B cell (primary cell): ENCODE data around the gene SYT3. TPM values are rescaled to one million over a fixed set of nuclear protein-coding genes. Genes with fewer than 3 reads are reported as not detected.

Experiments
- ATAC-seq: fragments of 200-7000 bp; cut with Tn5 transposase; one replicate; pipeline ENCODE4 v1.10.0; 2021; ENCODE audit warnings: low read depth, mild to moderate bottlenecking, moderate number of reproducible peaks, moderate library complexity
- CTCF ChIA-PET: fragments of 350-600 bp; sonication (Branson Sonifier 250); formaldehyde crosslinking; loops from one replicate; lab custom pipeline; 2021; ENCODE audit warnings: antibody characterized with exemption, inconsistent platforms; lab: Charles Lee
- POLR2A ChIA-PET: fragments of 350-600 bp; sonication (Branson Sonifier 250); formaldehyde crosslinking; loops from one replicate; lab custom pipeline; 2021; ENCODE audit warnings: antibody characterized with exemption; lab: Charles Lee
- DNase-seq: peaks from one replicate; pipeline ENCODE4 v3.0.0; 2013
- H2AFZ ChIP-seq: 2 replicates; pipeline ENCODE4 v1.6.1; 2012; ENCODE audit warnings: mild to moderate bottlenecking, low read depth, low read length; ENCODE audit not compliant: insufficient read depth, poor library complexity, severe bottlenecking
- H3K27ac ChIP-seq, 2 donors: 1 replicate in 1 of 2; 2 replicates in 1 of 2; pipeline ENCODE4 v1.5.1; 2012 to 2013; ENCODE audit warnings: low read length in 2 of 2, mild to moderate bottlenecking in 2 of 2, moderate library complexity in 1 of 2
- H3K27me3 ChIP-seq, 4 experiments: fragments of 200-600 bp in 1 of 4; sonication (generic) in 1 of 4; replicated peaks in 1 of 4; 1 replicate in 2 of 4; 2 replicates in 2 of 4; pipeline versions ENCODE4 v1.6.1 to v1.7.0; 2013 to 2016; ENCODE audit warnings: low read length in 3 of 4, mild to moderate bottlenecking in 2 of 4, mixed read lengths in 1 of 4, moderate library complexity in 1 of 4; ENCODE audit not compliant: insufficient read depth in 4 of 4, control insufficient read depth in 3 of 4; ENCODE audit errors: control extremely low read depth in 1 of 4
- H3K36me3 ChIP-seq, 2 experiments: replicated peaks in 1 of 2; 1 replicate in 1 of 2; 2 replicates in 1 of 2; pipeline versions ENCODE4 v1.6.1 to v1.7.1; 2013; ENCODE audit warnings: low read length in 1 of 2; ENCODE audit not compliant: insufficient read depth in 2 of 2, control insufficient read depth in 1 of 2; ENCODE audit errors: control extremely low read depth in 1 of 2, extremely low read depth in 1 of 2
- H3K4me1 ChIP-seq, 2 donors: fragments of 200-600 bp in 1 of 2; sonication (generic) in 1 of 2; 1 replicate in 1 of 2; 2 replicates in 1 of 2; pipeline versions ENCODE4 v1.5.1 to v1.6.1; 2013 to 2017; ENCODE audit warnings: low read length in 2 of 2; ENCODE audit not compliant: control insufficient read depth in 2 of 2, insufficient read depth in 2 of 2
- H3K4me2 ChIP-seq: replicated peaks from 2 replicates; pipeline ENCODE3; 2012; ENCODE audit warnings: mild to moderate bottlenecking, low read depth, low read length; ENCODE audit not compliant: poor library complexity, severe bottlenecking
- H3K4me3 ChIP-seq, 5 experiments: fragments of 200-600 bp in 1 of 5; sonication (generic) in 1 of 5; 1 replicate in 3 of 5; 2 replicates in 2 of 5; pipeline versions ENCODE4 v1.5.1 to v1.7.0; 2011 to 2016; ENCODE audit warnings: low read length in 4 of 5, mild to moderate bottlenecking in 4 of 5, low read depth in 2 of 5, control low read depth in 1 of 5, moderate library complexity in 1 of 5; ENCODE audit not compliant: insufficient read depth in 1 of 5; ENCODE audit errors: control extremely low read depth in 1 of 5, extremely low read depth in 1 of 5
- H3K79me2 ChIP-seq: fragments of 200-600 bp; sonication (generic); one replicate; pipeline ENCODE4 v1.6.0; 2016; ENCODE audit warnings: low read length; ENCODE audit not compliant: control insufficient read depth, insufficient read depth
- H3K9ac ChIP-seq: fragments of 200-600 bp; sonication (generic); 2 replicates; pipeline ENCODE4 v1.6.1; 2017; ENCODE audit warnings: mild to moderate bottlenecking, low read length, moderate library complexity
- H3K9me3 ChIP-seq, 3 donors: one replicate each; pipeline versions ENCODE4 v1.6.1 to v1.7.1; 2013; ENCODE audit warnings: low read length in 2 of 3; ENCODE audit not compliant: control insufficient read depth in 2 of 3, insufficient read depth in 1 of 3; ENCODE audit errors: control extremely low read depth in 1 of 3
- H4K20me1 ChIP-seq: 2 replicates; pipeline ENCODE4 v1.6.0; 2012; ENCODE audit warnings: mild to moderate bottlenecking, low read length; ENCODE audit not compliant: insufficient read depth, control insufficient read depth, poor library complexity, severe bottlenecking
- H3K27ac Mint-ChIP-seq: one replicate; pipeline ENCODE4 v1.8.0; 2021; ENCODE audit warnings: mixed read lengths
- H3K27me3 Mint-ChIP-seq: one replicate; pipeline ENCODE4 v1.8.0; 2021; ENCODE audit warnings: mixed read lengths
- H3K4me1 Mint-ChIP-seq: one replicate; pipeline ENCODE4 v1.8.0; 2021; ENCODE audit warnings: mixed read lengths
- H3K4me3 Mint-ChIP-seq: one replicate; pipeline ENCODE4 v1.8.0; 2021; ENCODE audit warnings: mixed read lengths
- H3K9me3 Mint-ChIP-seq: one replicate; pipeline ENCODE4 v1.8.0; 2022; ENCODE audit warnings: mixed read lengths; ENCODE audit not compliant: insufficient read depth
- CTCF ChIP-seq: fragments of 200-600 bp; IDR thresholded peaks from one replicate; pipeline ENCODE4 v1.8.0; 2022; ENCODE audit warnings: antibody characterized with exemption, mild to moderate bottlenecking
- EZH2 ChIP-seq: IDR thresholded peaks from 2 replicates; pipeline ENCODE4 v1.6.1; 2012; ENCODE audit warnings: borderline replicate concordance, low read depth, mild to moderate bottlenecking, moderate library complexity, low read length; ENCODE audit not compliant: insufficient read depth, poor library complexity, severe bottlenecking
- WGBS: methylation state at CpG from one replicate; pipeline ENCODE4 v1.1.5; 2013; ENCODE audit warnings: missing lambda C conversion rate; ENCODE audit not compliant: insufficient coverage; 5-methylcytosine and 5-hydroxymethylcytosine counted together
- intact Hi-C: fragments of 100-400 bp; cut with micrococcal nuclease; formaldehyde crosslinking; loops from one replicate; pipeline ENCODE4 v1.10.0; 2022
- polyA plus RNA-seq: library from polyadenylated mRNA; depleted of rRNA; stranded (reverse); fragments of >200 nt; gene quantifications from 2 replicates; pipeline ENCODE4 v1.2.3, GENCODE V29; 2012
- total RNA-seq, 2 donors: library from RNA; stranded (reverse); fragments of 120-200 nt in 1 of 2; gene quantifications; 1 replicate in 1 of 2; 2 replicates in 1 of 2; pipeline versions ENCODE4 v1.2.3 to v1.2.4, GENCODE V29; 2013 to 2022

SYT3 gene
- total and polyA plus RNA-seq, 2 donors (not counting 1 experiment from before 2014, with no cell fraction given), result 0.09 to 0.17 TPM

- Mint-ChIP-seq H3K27me3 (peaks cover 40% of the 10 kb centered on the region), H3K9me3 (peaks cover 3% of the 10 kb centered on the region), H3K27ac (no peak overlapping the region), H3K4me1 (peaks cover 3% of the 10 kb centered on the region), H3K4me3 (no peak overlapping the region)
- no peaks in the 10 kb centered on the region for H3K36me3 ChIP-seq
- 95% methylated on average over 3 of the region's 4 CpGs for WGBS
- TF ChIP-seq CTCF (no peak), EZH2 (no peak)
- H3K27me3 ChIP-seq, result peaks cover 0 to 36% (median 6%) of the 10 kb centered on the region in 4 experiments
- no peak overlapping the region for H3K27ac ChIP-seq
- no peak overlapping the region for H3K4me3 ChIP-seq
- DNase-seq (no peak), ATAC-seq (no peak)
- no peaks in the 10 kb centered on the region for H4K20me1 ChIP-seq
- peaks cover 7 to 8% of the 10 kb centered on the region in 2 donors for H3K4me1 ChIP-seq
- no peak overlapping the region for H3K4me2 ChIP-seq
- ChIA-PET POLR2A (no interaction called here), CTCF (no interaction called here)
- no peak overlapping the region for H2AFZ ChIP-seq
- H3K9ac ChIP-seq, result no peak overlapping the region
- peaks cover 0 to 24% (median 0%) of the 10 kb centered on the region in 3 donors for H3K9me3 ChIP-seq
- no peaks in the 10 kb centered on the region for H3K79me2 ChIP-seq
- intact Hi-C loops, result no loop called here
These were observed 36.7 kb downstream of the SYT3 start for GRCh38 chr19:50602935-50603334.

DNA sequence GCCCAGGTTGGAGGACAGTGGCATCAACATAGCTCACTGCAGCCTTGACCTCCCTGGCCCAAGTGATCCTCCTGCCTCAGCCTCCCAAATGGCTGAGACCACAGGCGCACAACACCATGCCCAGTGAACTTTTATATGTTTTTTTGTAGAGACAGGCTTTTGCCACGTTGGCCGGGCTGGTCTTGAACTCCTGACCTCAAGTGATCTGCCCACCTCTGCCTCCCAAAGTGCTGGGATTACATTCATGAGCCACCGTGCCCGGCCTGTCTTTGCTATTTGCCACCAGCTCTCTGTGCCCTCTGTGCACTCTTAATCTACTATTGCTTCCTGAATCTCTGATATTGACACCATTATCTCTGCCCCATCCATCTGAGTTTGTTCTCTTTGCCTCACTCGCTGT is 37.2 kb downstream of the SYT3 start:
- no peak overlapping the region for H3K27ac Mint-ChIP-seq
- ATAC-seq (no peak), DNase-seq (no peak)
- Histone ChIP-seq H3K4me1 (peaks cover 3% of the 10 kb centered on the region in 2 donors), H3K4me3 (no peak overlapping the region), H3K79me2 (no peaks in the 10 kb centered on the region), H3K9ac (no peak overlapping the region), H2AFZ (no peak overlapping the region), H3K27ac (no peak overlapping the region), H4K20me1 (no peaks in the 10 kb centered on the region), H3K4me2 (no peak overlapping the region), H3K36me3 (no peaks in the 10 kb centered on the region), H3K27me3 (peaks cover 0 to 31% (median 6%) of the 10 kb centered on the region in 4 experiments), H3K9me3 (peaks cover 0 to 20% (median 0%) of the 10 kb centered on the region in 3 donors)
- peaks cover 40% of the 10 kb centered on the region for H3K27me3 Mint-ChIP-seq
- H3K9me3 Mint-ChIP-seq, result peaks cover 3% of the 10 kb centered on the region
- no peak for TF ChIP-seq EZH2
- no peak for TF ChIP-seq CTCF
- 96% methylated on average over 5 of the region's 6 CpGs for WGBS
- POLR2A ChIA-PET, result no interaction called here
- H3K4me1 Mint-ChIP-seq, result peaks cover 3% of the 10 kb centered on the region
- intact Hi-C loops, result no loop called here
- CTCF ChIA-PET, result interaction anchor here (1.1 kb wide), 1 partner anchor 319 kb away, joined by 3 read pairs; no protein-coding TSS in a partner anchor
- H3K4me3 Mint-ChIP-seq, result no peak overlapping the region
